ENCODE results near the gene NKTR. TPM values are rescaled to one million over a fixed set of nuclear protein-coding genes. Genes with fewer than 3 reads are reported as not detected.

NKTR gene
- polyA plus RNA-seq, 1 donor from 2014 or later = 242 TPM

DNA sequence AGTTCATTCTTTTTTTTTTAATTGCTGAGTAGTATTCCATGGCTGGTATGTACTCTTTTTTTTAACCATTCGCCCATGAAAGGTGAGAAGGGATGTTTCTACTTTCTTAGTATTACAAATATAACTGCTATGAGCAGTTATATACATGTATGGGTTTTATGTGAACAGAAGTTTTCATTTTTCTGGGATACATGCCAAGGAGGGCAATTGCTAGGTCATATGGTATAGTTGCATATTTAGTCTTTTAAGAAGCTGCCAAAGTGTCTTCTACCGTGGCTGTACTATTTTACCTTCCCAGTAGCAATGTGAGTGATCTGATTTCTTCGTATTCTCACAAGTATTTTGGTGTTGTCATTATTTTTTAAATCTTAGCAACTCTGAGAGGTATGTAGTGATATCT lies 73.7 kb downstream of the NKTR start:
- Histone ChIP-seq H3K27ac (ENCODE audit: low read length) (no peak overlapping the region), H3K9ac (ENCODE audit: low read length) (no peak overlapping the region), H3K9me2 (ENCODE audit: insufficient read depth, low read length) (no peaks in the 10 kb centered on the region), H4K20me1 (ENCODE audit: insufficient read depth) (no peaks in the 10 kb centered on the region), H3K36me3 (ENCODE audit: insufficient read depth, low read length) (no peaks in the 10 kb centered on the region), H2AFZ (ENCODE audit: low read depth, low read length) (no peak overlapping the region), H3K27me3 (ENCODE audit: insufficient read depth, low read depth, low read length) (no peaks in the 10 kb centered on the region), H3K79me2 (replicated peaks; ENCODE audit: insufficient read depth, low read length) (no peaks in the 10 kb centered on the region), H3K4me2 (ENCODE audit: low read length) (no peak overlapping the region), H3K9me3 (ENCODE audit: low read length) (no peaks in the 10 kb centered on the region), H3K4me3 (ENCODE audit: low read length) (no peak overlapping the region), H3F3A (ENCODE audit: insufficient read depth, low read length, poor library complexity, severe bottlenecking) (no peaks in the 10 kb centered on the region)
- TF ChIP-seq, protein P1, sequence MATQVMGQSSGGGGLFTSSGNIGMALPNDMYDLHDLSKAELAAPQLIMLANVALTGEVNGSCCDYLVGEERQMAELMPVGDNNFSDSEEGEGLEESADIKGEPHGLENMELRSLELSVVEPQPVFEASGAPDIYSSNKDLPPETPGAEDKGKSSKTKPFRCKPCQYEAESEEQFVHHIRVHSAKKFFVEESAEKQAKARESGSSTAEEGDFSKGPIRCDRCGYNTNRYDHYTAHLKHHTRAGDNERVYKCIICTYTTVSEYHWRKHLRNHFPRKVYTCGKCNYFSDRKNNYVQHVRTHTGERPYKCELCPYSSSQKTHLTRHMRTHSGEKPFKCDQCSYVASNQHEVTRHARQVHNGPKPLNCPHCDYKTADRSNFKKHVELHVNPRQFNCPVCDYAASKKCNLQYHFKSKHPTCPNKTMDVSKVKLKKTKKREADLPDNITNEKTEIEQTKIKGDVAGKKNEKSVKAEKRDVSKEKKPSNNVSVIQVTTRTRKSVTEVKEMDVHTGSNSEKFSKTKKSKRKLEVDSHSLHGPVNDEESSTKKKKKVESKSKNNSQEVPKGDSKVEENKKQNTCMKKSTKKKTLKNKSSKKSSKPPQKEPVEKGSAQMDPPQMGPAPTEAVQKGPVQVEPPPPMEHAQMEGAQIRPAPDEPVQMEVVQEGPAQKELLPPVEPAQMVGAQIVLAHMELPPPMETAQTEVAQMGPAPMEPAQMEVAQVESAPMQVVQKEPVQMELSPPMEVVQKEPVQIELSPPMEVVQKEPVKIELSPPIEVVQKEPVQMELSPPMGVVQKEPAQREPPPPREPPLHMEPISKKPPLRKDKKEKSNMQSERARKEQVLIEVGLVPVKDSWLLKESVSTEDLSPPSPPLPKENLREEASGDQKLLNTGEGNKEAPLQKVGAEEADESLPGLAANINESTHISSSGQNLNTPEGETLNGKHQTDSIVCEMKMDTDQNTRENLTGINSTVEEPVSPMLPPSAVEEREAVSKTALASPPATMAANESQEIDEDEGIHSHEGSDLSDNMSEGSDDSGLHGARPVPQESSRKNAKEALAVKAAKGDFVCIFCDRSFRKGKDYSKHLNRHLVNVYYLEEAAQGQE (IDR thresholded peaks at IDR 0.05; ENCODE audit: borderline replicate concordance) = no peak
- TF ChIP-seq SMC3 (conservative IDR thresholded peaks at IDR 0.05; ENCODE audit: poor library complexity) (no peak), TAF1 (IDR thresholded peaks at IDR 0.05; ENCODE audit: low read depth) (no peak)
- TF ChIP-seq, protein P2, sequence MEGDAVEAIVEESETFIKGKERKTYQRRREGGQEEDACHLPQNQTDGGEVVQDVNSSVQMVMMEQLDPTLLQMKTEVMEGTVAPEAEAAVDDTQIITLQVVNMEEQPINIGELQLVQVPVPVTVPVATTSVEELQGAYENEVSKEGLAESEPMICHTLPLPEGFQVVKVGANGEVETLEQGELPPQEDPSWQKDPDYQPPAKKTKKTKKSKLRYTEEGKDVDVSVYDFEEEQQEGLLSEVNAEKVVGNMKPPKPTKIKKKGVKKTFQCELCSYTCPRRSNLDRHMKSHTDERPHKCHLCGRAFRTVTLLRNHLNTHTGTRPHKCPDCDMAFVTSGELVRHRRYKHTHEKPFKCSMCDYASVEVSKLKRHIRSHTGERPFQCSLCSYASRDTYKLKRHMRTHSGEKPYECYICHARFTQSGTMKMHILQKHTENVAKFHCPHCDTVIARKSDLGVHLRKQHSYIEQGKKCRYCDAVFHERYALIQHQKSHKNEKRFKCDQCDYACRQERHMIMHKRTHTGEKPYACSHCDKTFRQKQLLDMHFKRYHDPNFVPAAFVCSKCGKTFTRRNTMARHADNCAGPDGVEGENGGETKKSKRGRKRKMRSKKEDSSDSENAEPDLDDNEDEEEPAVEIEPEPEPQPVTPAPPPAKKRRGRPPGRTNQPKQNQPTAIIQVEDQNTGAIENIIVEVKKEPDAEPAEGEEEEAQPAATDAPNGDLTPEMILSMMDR (IDR thresholded peaks at IDR 0.05; ENCODE audit: poor library complexity, severe bottlenecking) = no peak

DNA sequence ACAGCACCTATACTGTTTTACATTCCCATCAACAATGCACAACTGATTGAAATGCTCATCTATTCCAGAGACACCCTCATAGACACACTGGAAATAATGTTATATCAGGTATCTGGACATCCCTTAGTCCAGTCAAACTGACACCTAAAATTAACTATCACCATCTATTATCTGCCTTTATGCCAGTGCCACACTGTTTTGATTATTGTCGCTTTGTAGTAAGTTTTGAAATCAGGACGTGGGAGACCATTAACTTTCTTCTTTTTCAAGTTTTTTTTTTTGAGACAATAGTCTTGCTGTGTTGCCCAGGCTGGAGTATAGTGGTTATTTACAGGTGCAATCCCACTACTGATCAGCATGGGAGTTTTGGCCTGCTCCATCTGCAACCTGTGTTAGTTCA lies 75.4 kb downstream of the NKTR start:
- H3K4me3 ChIP-seq (ENCODE audit: low read length) = no peak overlapping the region
- H3K4me2 ChIP-seq (ENCODE audit: low read length) = no peak overlapping the region
- H3K9ac ChIP-seq (ENCODE audit: low read length) = no peak overlapping the region
- H3K9me2 ChIP-seq (ENCODE audit: insufficient read depth, low read length) = no peaks in the 10 kb centered on the region
- no peaks in the 10 kb centered on the region for H3K79me2 ChIP-seq (replicated peaks; ENCODE audit: insufficient read depth, low read length)
- no peak for TF ChIP-seq POLR2AphosphoS5 (IDR thresholded peaks at IDR 0.05)
- TF ChIP-seq RAD21 (conservative IDR thresholded peaks at IDR 0.05) = no peak
- no peak for TF ChIP-seq TAF1 (IDR thresholded peaks at IDR 0.05; ENCODE audit: low read depth)
- no peak for TF ChIP-seq EZH2 (IDR thresholded peaks at IDR 0.05; ENCODE audit: borderline replicate concordance, insufficient read depth, low read length, poor library complexity, severe bottlenecking)
- no peak for TF ChIP-seq MXI1 (conservative IDR thresholded peaks at IDR 0.05; ENCODE audit: poor library complexity, severe bottlenecking)
- no peak for TF ChIP-seq SMC3 (conservative IDR thresholded peaks at IDR 0.05; ENCODE audit: poor library complexity)
- TF ChIP-seq, protein P2 (IDR thresholded peaks at IDR 0.05; ENCODE audit: poor library complexity, severe bottlenecking) = no peak
- no peak for TF ChIP-seq EP300 (conservative IDR thresholded peaks at IDR 0.05; ENCODE audit: poor library complexity, severe bottlenecking)
- TF ChIP-seq, protein P1 (IDR thresholded peaks at IDR 0.05; ENCODE audit: borderline replicate concordance) = no peak
- no peaks in the 10 kb centered on the region for H4K20me1 ChIP-seq (ENCODE audit: insufficient read depth)
- no peak overlapping the region for H2AFZ ChIP-seq (ENCODE audit: low read depth, low read length)
- H3F3A ChIP-seq (ENCODE audit: insufficient read depth, low read length, poor library complexity, severe bottlenecking) = no peaks in the 10 kb centered on the region
- no peak overlapping the region for H3K27ac ChIP-seq (ENCODE audit: low read length)
- no peaks in the 10 kb centered on the region for H3K27me3 ChIP-seq (ENCODE audit: insufficient read depth, low read depth, low read length)
- H3K36me3 ChIP-seq (ENCODE audit: insufficient read depth, low read length) = no peaks in the 10 kb centered on the region
- no peaks in the 10 kb centered on the region for H3K9me3 ChIP-seq (ENCODE audit: low read length)

All from neural cell (in vitro differentiated cells).